GM18502 (cell line): ENCODE measurements around the gene PTPRC.

Experiments used
- ATAC-seq: cut with Tn5 transposase; IDR thresholded peaks from one replicate; pipeline ENCODE4 v1.9.1; 2021; ENCODE audit warnings: mild to moderate bottlenecking; ENCODE audit not compliant: unreplicated experiment, poor library complexity

Gene PTPRC

GRCh38 chr1:198749279-198749678, 110.4 kb downstream of the PTPRC start:
- no peak for ATAC-seq

DNA sequence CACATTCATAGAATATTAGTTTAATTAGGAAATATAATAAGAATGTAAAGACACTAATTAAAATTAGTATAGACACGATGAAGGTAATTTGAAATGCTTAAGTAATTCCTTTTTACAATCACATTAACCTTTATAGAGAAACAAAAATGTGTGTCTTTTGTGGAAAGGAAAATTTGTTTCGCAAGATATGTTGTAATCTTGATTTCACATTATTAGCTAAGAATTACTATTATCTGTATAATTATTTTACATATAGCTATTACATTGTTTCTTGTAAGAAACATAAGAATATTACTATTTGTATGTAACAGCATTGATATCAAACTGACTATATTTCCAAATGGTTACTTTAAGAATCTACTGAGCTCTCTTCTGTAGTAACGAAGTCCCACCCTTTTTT, 111.2 kb downstream of the PTPRC start:
- no peak for ATAC-seq

DNA sequence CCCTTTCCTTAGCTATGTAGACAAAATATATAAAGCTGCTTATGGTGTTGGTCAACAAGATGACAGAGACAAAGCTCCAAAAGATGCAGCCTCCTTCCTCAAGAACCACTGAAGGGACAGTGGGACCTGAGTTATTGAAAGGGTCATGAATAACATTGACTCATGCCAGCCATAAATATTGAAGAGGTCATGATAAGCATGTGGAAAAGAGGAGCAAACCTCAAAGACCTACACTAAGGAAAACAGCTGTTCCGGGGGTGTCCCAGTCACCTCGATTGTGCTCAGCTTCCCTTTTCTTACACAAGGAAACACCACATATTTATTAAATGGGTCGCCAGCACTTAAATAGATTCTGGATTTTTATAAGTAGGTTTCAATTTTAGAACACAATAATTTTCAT, 112.9 kb downstream of the PTPRC start:
- ATAC-seq: no peak

- no peak for ATAC-seq
These were observed 115.8 kb downstream of the PTPRC start for GRCh38 chr1:198754670-198755069.

DNA sequence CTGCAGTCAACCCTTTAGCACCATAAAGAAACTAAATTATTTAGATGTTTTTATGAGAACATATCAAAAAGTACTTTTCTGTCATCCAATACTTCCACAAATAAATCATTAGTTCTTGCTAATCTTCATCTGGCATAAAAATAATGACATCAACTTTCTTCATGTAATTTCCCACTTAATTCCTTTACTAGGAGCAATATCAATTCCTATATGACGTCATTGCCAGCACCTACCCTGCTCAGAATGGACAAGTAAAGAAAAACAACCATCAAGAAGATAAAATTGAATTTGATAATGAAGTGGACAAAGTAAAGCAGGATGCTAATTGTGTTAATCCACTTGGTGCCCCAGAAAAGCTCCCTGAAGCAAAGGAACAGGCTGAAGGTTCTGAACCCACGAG, 116.9 kb downstream of the PTPRC start:
- ATAC-seq: no peak

- ATAC-seq: no peak
These were observed 117.6 kb downstream of the PTPRC start for GRCh38 chr1:198756470-198756869.

DNA sequence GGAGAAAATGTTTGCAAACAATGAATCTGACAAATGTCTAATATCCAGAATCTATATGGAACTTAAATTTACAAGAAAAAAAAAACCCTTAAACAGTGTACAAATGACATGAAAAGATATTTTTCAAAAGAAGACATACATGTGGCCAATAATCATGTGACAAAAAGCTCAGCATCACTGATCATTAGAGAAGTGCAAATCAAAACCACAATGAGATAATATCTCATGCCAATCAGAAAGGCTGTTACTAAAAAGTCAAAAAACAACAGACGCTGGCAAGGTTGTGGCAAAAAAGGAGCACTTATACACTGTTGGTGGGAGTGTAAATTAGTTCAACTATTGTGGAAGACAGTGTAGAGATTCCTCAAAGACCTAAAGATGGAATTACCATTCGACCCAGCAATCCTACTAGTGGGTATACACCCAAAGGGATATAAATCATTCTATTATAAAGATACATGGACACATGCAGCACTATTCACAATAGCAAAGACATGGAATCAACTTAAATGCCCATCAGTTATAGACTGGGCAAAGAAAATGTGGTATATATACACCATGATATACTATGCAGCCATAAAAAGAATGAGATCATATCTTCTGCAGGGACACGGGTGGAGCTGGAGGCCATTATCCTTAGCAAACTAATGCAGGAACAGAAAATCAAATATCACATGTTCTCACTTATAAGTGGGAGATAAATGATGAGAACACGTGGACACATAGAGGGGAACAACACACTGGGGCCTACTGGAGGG, 123.2 kb downstream of the PTPRC start:
- ATAC-seq: no peak

- ATAC-seq: no peak
These were observed 124.5 kb downstream of the PTPRC start for GRCh38 chr1:198763298-198763714.

- no peak for ATAC-seq
These were observed 125.9 kb downstream of the PTPRC start for GRCh38 chr1:198764748-198765147.

DNA sequence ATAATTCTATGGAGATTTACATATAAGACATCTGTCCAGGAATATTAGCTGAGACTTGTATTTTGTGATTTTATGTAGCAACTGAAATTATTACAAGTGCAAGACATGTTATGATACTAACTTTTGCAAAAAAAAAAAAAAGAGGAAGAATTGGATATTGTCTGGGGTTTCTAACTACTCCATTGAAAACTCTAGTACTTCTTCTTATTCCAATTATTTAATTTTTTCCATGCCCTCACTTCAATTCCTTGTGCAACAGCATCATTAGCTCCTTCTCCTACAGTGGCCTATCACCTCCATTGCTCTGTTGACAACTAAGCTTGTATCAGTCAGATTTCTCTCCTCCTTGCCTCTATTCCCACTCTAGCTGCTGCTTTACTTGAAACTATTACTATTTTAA, 126.6 kb downstream of the PTPRC start:
- ATAC-seq: no peak

DNA sequence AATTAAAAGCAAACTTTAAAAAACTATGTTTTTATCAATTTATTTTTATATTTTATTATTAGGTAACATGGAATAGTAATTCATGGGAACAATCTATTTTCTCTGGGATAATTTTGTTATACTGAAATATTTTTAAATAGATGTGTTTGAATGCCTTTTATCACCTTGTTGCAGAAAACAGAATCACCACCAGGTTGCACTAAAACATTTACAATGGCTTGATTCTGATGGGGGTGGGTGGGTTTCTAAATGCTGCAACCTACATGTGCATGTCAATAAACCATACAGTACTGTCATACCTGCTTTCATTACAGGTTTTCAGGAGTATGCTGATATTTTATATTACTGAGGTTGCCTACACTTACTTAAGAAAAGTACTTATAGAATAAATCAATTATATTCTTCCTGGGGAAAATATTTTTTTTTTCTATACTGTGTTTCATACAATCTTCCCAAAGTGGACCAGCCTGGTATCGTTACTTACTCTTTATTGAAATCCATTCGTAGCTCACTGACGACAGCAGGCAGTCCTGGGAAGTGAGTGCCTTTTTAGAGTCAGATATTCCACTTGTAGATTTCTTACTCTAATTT, 132.8 kb downstream of the PTPRC start:
- no peak for ATAC-seq

DNA sequence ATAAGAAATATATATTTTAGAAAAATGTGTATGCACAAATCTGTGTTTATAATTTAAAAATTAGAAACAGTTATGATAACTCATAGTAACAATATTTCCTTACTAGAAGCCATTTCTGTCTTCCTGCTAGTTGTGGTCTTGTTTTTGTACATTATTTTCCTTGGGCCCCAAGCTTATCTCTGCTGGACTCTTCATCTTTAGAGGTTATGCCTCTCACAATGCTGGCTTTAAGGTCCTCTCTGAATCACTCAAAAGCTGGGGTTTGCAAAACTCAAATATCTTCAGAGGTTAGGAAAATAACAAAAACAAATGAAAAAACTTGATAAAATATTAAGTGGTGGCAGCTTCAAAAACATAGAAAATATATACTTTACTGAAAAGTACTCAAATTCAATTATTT, 133.8 kb downstream of the PTPRC start:
- no peak for ATAC-seq

DNA sequence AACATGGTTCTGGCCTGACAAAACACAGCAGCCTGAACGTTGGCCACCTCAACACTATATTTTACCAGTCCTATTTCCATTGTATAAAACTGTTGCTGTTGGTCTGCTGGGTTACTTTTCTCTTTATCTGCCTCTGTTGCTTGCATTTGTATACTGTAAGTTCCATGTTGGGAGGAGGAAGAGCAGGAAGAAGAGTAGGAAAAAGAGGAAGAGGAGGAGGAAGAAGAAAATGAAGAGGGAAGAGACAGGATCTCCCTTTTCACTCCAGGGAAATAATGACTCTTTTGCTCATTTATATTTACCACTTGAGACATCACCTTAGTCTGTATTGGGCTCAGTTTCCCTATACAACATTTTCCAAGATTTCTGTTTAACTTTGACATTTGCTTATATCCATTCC, 134.2 kb downstream of the PTPRC start:
- ATAC-seq: no peak

GRCh38 chr1:198773523-198773922, 134.7 kb downstream of the PTPRC start:
- no peak for ATAC-seq

DNA sequence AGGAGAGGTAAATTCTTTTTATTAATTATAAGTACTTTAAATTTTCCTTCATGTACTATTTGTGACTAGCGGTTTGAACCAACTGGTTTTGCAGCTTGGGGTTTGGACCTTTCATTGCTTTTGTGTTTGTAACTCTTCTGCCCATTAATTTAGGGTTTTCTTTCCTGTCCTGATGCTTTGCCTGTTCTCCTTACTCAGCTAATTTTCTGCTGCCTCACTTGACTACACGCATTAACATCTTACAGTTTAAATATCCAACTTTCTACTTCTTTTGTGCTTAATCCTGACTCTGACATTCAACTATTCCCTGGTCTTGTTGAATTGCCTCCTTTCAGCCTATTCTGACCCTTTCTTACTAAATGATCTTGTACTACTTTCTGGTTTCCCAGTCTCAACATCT, 135.6 kb downstream of the PTPRC start:
- no peak for ATAC-seq

GRCh38 chr1:198775606-198776005, 136.8 kb downstream of the PTPRC start:
- no peak for ATAC-seq

DNA sequence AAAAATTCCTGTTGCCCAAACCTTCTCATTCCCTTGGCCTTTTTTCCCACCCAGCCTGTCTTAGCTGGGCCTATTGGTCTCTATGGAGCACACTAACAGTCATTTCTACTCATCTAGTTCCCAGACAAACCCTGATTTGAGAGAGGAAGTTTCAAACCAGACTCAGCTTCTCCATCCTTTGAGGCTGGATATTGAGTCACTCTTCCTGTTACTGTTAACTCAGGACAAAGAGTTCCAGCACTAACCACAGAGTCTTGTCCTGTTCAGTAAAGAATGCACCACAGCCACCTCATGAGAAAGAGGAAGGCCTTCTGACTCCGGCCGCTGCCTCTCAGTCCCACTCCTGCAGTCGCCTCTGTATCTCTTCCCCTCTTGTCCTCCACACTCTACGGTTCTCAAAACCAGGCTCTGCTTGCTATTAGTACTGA, 137.8 kb downstream of the PTPRC start:
- ATAC-seq: no peak

- no peak for ATAC-seq
These were observed 139.2 kb downstream of the PTPRC start for GRCh38 chr1:198778049-198778448.

DNA sequence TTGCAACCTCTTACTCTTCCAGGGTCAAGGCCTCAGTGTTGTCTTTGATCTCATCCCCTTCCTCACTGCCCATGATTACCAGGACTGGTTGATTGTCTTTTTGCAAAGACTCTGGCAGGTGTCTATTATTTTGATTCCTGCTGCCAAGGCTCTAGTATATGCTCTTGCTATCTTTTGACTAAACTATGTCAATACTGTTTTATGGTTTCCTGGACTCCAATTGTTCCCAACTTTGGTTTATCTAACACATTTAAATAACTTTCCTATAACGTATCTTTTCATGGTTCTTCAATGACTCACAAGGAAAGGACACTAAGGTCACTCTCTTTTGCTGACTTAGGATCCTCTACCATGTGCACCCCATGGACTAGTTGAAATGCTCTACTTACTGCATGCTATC, 141.5 kb downstream of the PTPRC start:
- no peak for ATAC-seq

GRCh38 chr1:198788561-198789064, 149.8 kb downstream of the PTPRC start:
- peak; percentile 84 for ATAC-seq

- ATAC-seq: no peak
These were observed 154.9 kb downstream of the PTPRC start for GRCh38 chr1:198793714-198794113.

GRCh38 chr1:198794498-198794897, 155.7 kb downstream of the PTPRC start:
- no peak for ATAC-seq
